Suprapubic skin (tissue), 4 donors: ENCODE measurements around the gene RFX8. TPM values are rescaled to one million over a fixed set of nuclear protein-coding genes. Genes with fewer than 3 reads are reported as not detected.
A peak's percentile ranks its signal among the peaks of the same experiment; 100 is the strongest.

Source experiments
- DNase-seq, 2 donors: peaks; one replicate each; pipeline ENCODE4 v3.0.0-alpha.2; 2019; ENCODE audit warnings: low spot score in 2 of 2
- H3K27ac ChIP-seq: fragments of 200-600 bp; sonication (generic); one replicate; pipeline ENCODE4 v1.5.1; 2019
- H3K27me3 ChIP-seq: fragments of 200-600 bp; sonication (generic); one replicate; pipeline ENCODE4 v1.5.1; 2019
- H3K36me3 ChIP-seq: fragments of 200-600 bp; sonication (generic); one replicate; pipeline ENCODE4 v1.5.1; 2019
- H3K4me1 ChIP-seq: fragments of 200-600 bp; sonication (generic); one replicate; pipeline ENCODE4 v1.5.1; 2019
- H3K4me3 ChIP-seq: fragments of 200-600 bp; sonication (generic); one replicate; pipeline ENCODE4 v1.5.1; 2019; ENCODE audit warnings: mild to moderate bottlenecking
- H3K9me3 ChIP-seq: fragments of 200-600 bp; sonication (generic); one replicate; pipeline ENCODE4 v1.5.1; 2019
- EP300 ChIP-seq: sonication (generic); formaldehyde crosslinking; IDR thresholded peaks from one replicate; pipeline ENCODE4 v1.6.1; 2017; ENCODE audit warnings: antibody characterized with exemption
- POLR2A ChIP-seq, 2 donors: fragments of 450-650 bp; IDR thresholded peaks; one replicate each; pipeline ENCODE4 v1.6.1; 2017; ENCODE audit warnings: antibody characterized with exemption in 2 of 2, mild to moderate bottlenecking in 2 of 2, moderate library complexity in 2 of 2
- POLR2AphosphoS5 ChIP-seq, 3 donors: sonication (generic); formaldehyde crosslinking; IDR thresholded peaks; one replicate each; pipeline ENCODE4 v1.6.1; 2017; ENCODE audit warnings: antibody characterized with exemption in 3 of 3
- WGBS: methylation state at CpG from one replicate; pipeline ENCODE4 v1.1.5; 2018; 5-methylcytosine and 5-hydroxymethylcytosine counted together
- total RNA-seq, 4 donors: library from RNA; depleted of rRNA; stranded (reverse); fragments of >200 nt; gene quantifications; one replicate each; pipeline ENCODE4 v1.1.0, GENCODE V29; 2016
- TF ChIP-seq, protein P1 (sequence below), 2 donors: fragments of 200-600 bp in 1 of 2; fragments of 450-650 bp in 1 of 2; sonication (generic) in 1 of 2; IDR thresholded peaks; one replicate each; pipeline ENCODE4 v1.5.1; 2016 to 2019; ENCODE audit warnings: antibody characterized with exemption in 2 of 2, mild to moderate bottlenecking in 1 of 2, moderate library complexity in 1 of 2

RFX8 gene
- total RNA-seq, 4 donors from 2014 or later = 0.70 TPM; not detected in 3

DNA sequence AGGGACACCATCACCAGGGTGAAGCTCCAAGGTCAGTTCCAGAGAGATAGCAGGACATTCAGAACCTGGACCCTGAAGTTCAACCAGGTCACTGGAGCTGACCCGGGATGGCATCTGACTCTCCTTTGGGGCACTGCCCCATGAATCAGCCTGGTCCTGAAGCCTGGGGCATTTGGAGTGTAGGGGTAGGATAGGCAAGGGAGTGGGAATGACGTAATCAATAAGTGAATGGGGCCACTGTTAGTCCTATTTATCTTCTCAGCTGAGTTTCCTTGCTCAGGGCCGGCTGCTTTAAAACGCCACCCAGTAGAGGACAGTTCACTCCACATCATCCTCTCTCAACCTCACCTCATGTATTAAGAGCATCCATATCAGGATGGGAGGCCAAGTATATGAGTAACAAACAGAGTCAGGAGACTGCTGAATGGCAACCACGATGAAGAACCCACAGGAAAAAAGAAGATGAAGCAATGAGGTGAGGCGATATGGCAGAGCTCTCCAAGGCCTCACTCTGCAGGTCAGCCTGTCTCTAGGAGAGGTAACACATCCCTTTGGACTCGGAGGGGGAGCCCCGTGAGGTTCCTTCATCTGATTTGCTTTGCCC, 1.8 kb upstream of the RFX8 start:
- Histone ChIP-seq H3K36me3 (no peaks in the 10 kb centered on the region), H3K9me3 (no peaks in the 10 kb centered on the region), H3K4me3 (no peak overlapping the region), H3K27me3 (peaks cover 13% of the 10 kb centered on the region), H3K4me1 (peaks cover 16% of the 10 kb centered on the region), H3K27ac (no peak overlapping the region)
- no peak for DNase-seq
- 90% methylated on average over 8 of the region's 8 CpGs for WGBS
- TF ChIP-seq POLR2AphosphoS5 (IDR thresholded peaks at IDR 0.05) = no peak
- TF ChIP-seq POLR2A (IDR thresholded peaks at IDR 0.05) = no peak
- TF ChIP-seq EP300 = no peak
- TF ChIP-seq, protein P1, sequence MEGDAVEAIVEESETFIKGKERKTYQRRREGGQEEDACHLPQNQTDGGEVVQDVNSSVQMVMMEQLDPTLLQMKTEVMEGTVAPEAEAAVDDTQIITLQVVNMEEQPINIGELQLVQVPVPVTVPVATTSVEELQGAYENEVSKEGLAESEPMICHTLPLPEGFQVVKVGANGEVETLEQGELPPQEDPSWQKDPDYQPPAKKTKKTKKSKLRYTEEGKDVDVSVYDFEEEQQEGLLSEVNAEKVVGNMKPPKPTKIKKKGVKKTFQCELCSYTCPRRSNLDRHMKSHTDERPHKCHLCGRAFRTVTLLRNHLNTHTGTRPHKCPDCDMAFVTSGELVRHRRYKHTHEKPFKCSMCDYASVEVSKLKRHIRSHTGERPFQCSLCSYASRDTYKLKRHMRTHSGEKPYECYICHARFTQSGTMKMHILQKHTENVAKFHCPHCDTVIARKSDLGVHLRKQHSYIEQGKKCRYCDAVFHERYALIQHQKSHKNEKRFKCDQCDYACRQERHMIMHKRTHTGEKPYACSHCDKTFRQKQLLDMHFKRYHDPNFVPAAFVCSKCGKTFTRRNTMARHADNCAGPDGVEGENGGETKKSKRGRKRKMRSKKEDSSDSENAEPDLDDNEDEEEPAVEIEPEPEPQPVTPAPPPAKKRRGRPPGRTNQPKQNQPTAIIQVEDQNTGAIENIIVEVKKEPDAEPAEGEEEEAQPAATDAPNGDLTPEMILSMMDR (IDR thresholded peaks at IDR 0.05) = no peak

DNA sequence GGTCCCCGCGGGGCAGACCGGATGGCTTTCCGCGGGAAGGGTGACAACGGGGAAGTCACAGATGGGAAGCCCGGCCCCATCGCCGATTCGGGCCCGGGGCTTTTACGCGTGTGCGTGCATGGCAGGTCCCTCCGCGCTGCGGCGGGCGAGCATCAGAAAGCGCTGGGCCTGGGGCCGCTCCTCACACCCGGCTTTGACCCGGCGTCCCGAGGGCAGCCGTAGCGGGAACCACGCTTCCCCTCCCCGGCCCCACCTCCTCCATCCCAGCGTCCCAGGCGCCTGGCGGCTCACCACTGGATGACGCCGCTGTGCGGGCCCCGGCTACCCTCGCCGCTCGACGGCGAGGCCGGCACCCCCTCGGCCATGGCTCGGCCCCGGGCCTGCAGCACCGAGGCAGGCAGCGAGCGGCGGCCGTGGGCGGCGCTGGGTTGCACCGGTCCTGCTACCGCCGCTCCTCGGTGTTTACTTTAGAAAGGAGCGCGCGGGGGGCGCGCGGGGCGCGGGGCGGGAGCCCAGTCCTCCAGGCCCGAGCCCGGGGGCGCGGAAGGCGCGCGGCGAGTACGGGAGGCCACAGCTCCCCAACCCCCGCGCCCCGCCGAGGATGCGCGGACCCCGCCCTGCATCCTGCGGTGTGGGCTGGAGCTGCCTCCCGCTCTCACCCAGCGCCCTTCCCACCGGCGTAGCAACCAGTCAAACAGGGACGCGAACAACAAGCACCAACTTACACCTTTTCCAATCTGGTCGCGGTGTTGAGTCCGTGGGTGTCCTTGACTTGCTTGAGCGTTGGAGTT, 806 bp downstream of the RFX8 start:
- Histone ChIP-seq H3K27ac (peak overlapping the region; percentile 85), H3K36me3 (no peaks in the 10 kb centered on the region), H3K9me3 (no peaks in the 10 kb centered on the region), H3K27me3 (peaks cover 9% of the 10 kb centered on the region), H3K4me3 (peak overlapping the region; percentile 66), H3K4me1 (peaks cover 16% of the 10 kb centered on the region)
- no peak for TF ChIP-seq EP300
- TF ChIP-seq, protein P1 (IDR thresholded peaks at IDR 0.05) = no peak
- no peak for TF ChIP-seq POLR2A (IDR thresholded peaks at IDR 0.05)
- TF ChIP-seq POLR2AphosphoS5 (IDR thresholded peaks at IDR 0.05) = no peak
- WGBS = 1% methylated on average over 39 of the region's 92 CpGs
- DNase-seq = peak in 1 of 2 donors; percentile 70

DNA sequence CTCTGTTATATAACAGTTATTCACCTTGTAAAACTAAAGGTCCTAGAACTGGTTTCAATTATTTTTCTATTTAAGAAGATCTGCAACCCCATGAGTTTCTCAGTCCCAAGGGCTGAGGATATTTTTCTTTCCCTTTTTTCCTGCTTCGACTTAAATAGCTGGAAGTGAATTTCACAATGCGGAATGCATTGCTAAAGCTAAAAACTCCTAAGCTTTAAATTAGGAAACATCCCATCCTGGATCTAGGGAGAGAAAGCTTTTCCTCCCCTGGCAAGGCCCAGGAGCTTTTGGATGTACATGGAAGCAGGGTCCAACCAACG, 1.4 kb downstream of the RFX8 start:
- TF ChIP-seq EP300 (no peak), POLR2A (IDR thresholded peaks at IDR 0.05) (no peak), POLR2AphosphoS5 (IDR thresholded peaks at IDR 0.05) (no peak)
- TF ChIP-seq, protein P1 (IDR thresholded peaks at IDR 0.05) = no peak
- H3K27ac ChIP-seq = peak overlapping the region; percentile 85
- H3K36me3 ChIP-seq = no peaks in the 10 kb centered on the region
- H3K9me3 ChIP-seq = no peaks in the 10 kb centered on the region
- 15% methylated on average over 3 of the region's 3 CpGs for WGBS
- peak overlapping the region; percentile 66 for H3K4me3 ChIP-seq
- H3K4me1 ChIP-seq = peaks cover 16% of the 10 kb centered on the region
- peaks cover 9% of the 10 kb centered on the region for H3K27me3 ChIP-seq
- DNase-seq = no peak

DNA sequence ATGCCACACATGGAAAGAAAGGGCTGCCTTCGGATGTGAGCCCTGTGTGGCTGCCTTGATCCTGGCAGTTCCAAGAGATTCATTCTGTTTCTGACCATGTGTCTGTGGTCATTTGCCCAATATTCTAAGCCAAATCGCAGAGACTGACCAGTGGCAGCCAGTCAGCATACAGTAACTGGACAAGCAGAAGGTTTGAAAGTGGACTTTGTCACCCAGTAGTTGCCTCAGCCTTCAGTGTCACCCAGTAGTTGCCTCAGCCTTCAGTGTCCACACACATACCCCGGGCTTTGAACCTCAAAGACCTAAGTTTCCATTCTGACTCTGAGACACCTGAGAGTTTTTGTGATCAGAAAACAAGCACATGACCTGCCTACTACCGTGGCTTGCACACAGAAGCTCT, 5.0 kb downstream of the RFX8 start:
- DNase-seq = no peak
- 87% methylated on average over 4 of the region's 4 CpGs for WGBS
- no peaks in the 10 kb centered on the region for H3K9me3 ChIP-seq
- H3K4me1 ChIP-seq = peaks cover 16% of the 10 kb centered on the region
- TF ChIP-seq, protein P1 (IDR thresholded peaks at IDR 0.05) = no peak
- TF ChIP-seq POLR2A (IDR thresholded peaks at IDR 0.05) = no peak
- TF ChIP-seq POLR2AphosphoS5 (IDR thresholded peaks at IDR 0.05) = no peak
- peaks cover 9% of the 10 kb centered on the region for H3K27me3 ChIP-seq
- H3K36me3 ChIP-seq = no peaks in the 10 kb centered on the region
- H3K4me3 ChIP-seq = no peak overlapping the region
- H3K27ac ChIP-seq = no peak overlapping the region

DNA sequence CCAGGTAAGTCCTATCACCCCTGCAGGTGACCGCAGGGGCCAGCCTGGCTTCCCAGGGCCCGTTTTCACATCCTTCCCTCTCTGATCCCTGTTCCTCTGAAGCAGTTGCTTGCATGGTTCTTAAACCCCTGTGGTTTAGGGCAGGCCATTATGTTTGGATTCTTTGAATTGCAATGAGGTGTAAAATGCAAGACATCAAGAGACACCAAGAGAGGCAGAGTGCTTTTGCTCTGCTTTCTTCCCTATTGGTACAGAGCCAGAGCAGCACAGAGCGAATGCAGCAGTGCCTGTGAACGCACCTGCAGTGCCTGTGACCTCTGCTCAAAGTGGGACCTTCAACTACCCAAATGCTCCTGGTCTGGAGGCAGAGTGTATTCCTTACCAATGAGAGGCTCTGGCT, 7.6 kb downstream of the RFX8 start:
- TF ChIP-seq POLR2A (IDR thresholded peaks at IDR 0.05) (no peak), EP300 (no peak), POLR2AphosphoS5 (IDR thresholded peaks at IDR 0.05) (no peak)
- TF ChIP-seq, protein P1 (IDR thresholded peaks at IDR 0.05) = no peak
- peaks cover 9% of the 10 kb centered on the region for H3K4me1 ChIP-seq
- no peaks in the 10 kb centered on the region for H3K27me3 ChIP-seq
- DNase-seq = no peak
- no peaks in the 10 kb centered on the region for H3K9me3 ChIP-seq
- 88% methylated on average over 4 of the region's 4 CpGs for WGBS
- H3K36me3 ChIP-seq = no peaks in the 10 kb centered on the region
- no peak overlapping the region for H3K27ac ChIP-seq
- no peak overlapping the region for H3K4me3 ChIP-seq
